Measurements from ENCODE around the gene NXF1.
A peak's percentile ranks its signal among the peaks of the same experiment; 100 is the strongest.

The NXF1 gene

GRCh38 chr11:62786318-62787004, 18.8 kb downstream of the NXF1 start:
- peak overlapping the region; percentile 90 for H3K4me3 ChIP-seq (ENCODE audit: low read depth, low read length)
- DNase-seq = peak; percentile 75
- in situ Hi-C loops (cut with HindIII; ENCODE audit: low pct_ligation_motif_present, low sequenced_read_pairs) = no loop called here
- peak overlapping the region; percentile 65 for H3K27ac ChIP-seq
- no peaks in the 10 kb centered on the region for H3K27me3 ChIP-seq (replicated peaks)
- H3K36me3 ChIP-seq (replicated peaks) = peaks cover 15% of the 10 kb centered on the region
- peak; percentile 100 for TF ChIP-seq CTCF (IDR thresholded peaks at IDR 0.05; ENCODE audit: low read depth, low read length, missing control alignments)

GRCh38 chr11:62782753-62783152, 22.5 kb downstream of the NXF1 start:
- DNase-seq = no peak
- in situ Hi-C loops (cut with HindIII; ENCODE audit: low pct_ligation_motif_present, low sequenced_read_pairs) = no loop called here
- H3K4me3 ChIP-seq (ENCODE audit: low read depth, low read length) = no peak overlapping the region
- no peak overlapping the region for H3K27ac ChIP-seq
- H3K27me3 ChIP-seq (replicated peaks) = no peaks in the 10 kb centered on the region
- TF ChIP-seq CTCF (IDR thresholded peaks at IDR 0.05; ENCODE audit: low read depth, low read length, missing control alignments) = no peak
- H3K36me3 ChIP-seq (replicated peaks) = peaks cover 2% of the 10 kb centered on the region

GRCh38 chr11:62778441-62778840, 26.8 kb downstream of the NXF1 start:
- Histone ChIP-seq H3K27me3 (replicated peaks) (no peaks in the 10 kb centered on the region), H3K27ac (no peak overlapping the region), H3K4me3 (ENCODE audit: low read depth, low read length) (no peak overlapping the region), H3K36me3 (replicated peaks) (peaks cover 9% of the 10 kb centered on the region)
- no peak for DNase-seq
- TF ChIP-seq CTCF (IDR thresholded peaks at IDR 0.05; ENCODE audit: low read depth, low read length, missing control alignments) = no peak
- in situ Hi-C loops (cut with HindIII; ENCODE audit: low pct_ligation_motif_present, low sequenced_read_pairs) = no loop called here

GRCh38 chr11:62777389-62777788, 27.9 kb downstream of the NXF1 start:
- no peak for DNase-seq
- no peak overlapping the region for H3K27ac ChIP-seq
- no peak overlapping the region for H3K4me3 ChIP-seq (ENCODE audit: low read depth, low read length)
- H3K36me3 ChIP-seq (replicated peaks) = peaks cover 9% of the 10 kb centered on the region
- in situ Hi-C loops (cut with HindIII; ENCODE audit: low pct_ligation_motif_present, low sequenced_read_pairs) = no loop called here
- no peaks in the 10 kb centered on the region for H3K27me3 ChIP-seq (replicated peaks)
- TF ChIP-seq CTCF (IDR thresholded peaks at IDR 0.05; ENCODE audit: low read depth, low read length, missing control alignments) = no peak

GRCh38 chr11:62775646-62776045, 29.6 kb downstream of the NXF1 start:
- Histone ChIP-seq H3K36me3 (replicated peaks) (peaks cover 9% of the 10 kb centered on the region), H3K27me3 (replicated peaks) (no peaks in the 10 kb centered on the region), H3K4me3 (ENCODE audit: low read depth, low read length) (no peak overlapping the region), H3K27ac (no peak overlapping the region)
- no peak for DNase-seq
- in situ Hi-C loops (cut with HindIII; ENCODE audit: low pct_ligation_motif_present, low sequenced_read_pairs) = no loop called here
- no peak for TF ChIP-seq CTCF (IDR thresholded peaks at IDR 0.05; ENCODE audit: low read depth, low read length, missing control alignments)

- DNase-seq = no peak
- no peak overlapping the region for H3K4me3 ChIP-seq (ENCODE audit: low read depth, low read length)
- H3K27me3 ChIP-seq (replicated peaks) = no peaks in the 10 kb centered on the region
- H3K36me3 ChIP-seq (replicated peaks) = peaks cover 9% of the 10 kb centered on the region
- H3K27ac ChIP-seq = no peak overlapping the region
- no peak for TF ChIP-seq CTCF (IDR thresholded peaks at IDR 0.05; ENCODE audit: low read depth, low read length, missing control alignments)
- in situ Hi-C loops (cut with HindIII; ENCODE audit: low pct_ligation_motif_present, low sequenced_read_pairs) = no loop called here
These were observed 30.8 kb downstream of the NXF1 start for GRCh38 chr11:62774407-62774806.
